Breast epithelium (tissue), 3 donors: Measurements from ENCODE around the gene IMMP2L.

Source experiments
- CTCF ChIP-seq, 3 donors: fragments of 450-650 bp; IDR thresholded peaks; one replicate each; pipeline ENCODE4 v1.5.1; 2016 to 2017; ENCODE audit warnings: antibody characterized with exemption in 3 of 3, mild to moderate bottlenecking in 3 of 3, moderate library complexity in 3 of 3
- POLR2AphosphoS5 ChIP-seq, 3 donors: sonication (generic); formaldehyde crosslinking; IDR thresholded peaks; one replicate each; pipeline ENCODE4 v1.6.1; 2017; ENCODE audit warnings: antibody characterized with exemption in 3 of 3

GRCh38 chr7:111162692-111163091 lies 399.6 kb downstream of the IMMP2L start:
- no peak for TF ChIP-seq CTCF (IDR thresholded peaks at IDR 0.05)
- no peak for TF ChIP-seq POLR2AphosphoS5 (IDR thresholded peaks at IDR 0.05)
